GM10266 (cell line): ENCODE data around the gene DUSP10.

Experiments
- DNase-seq: peaks from one replicate; pipeline ENCODE4 v3.0.0; 2012; ENCODE audit errors: extremely low spot score
- TF ChIP-seq, protein P1 (sequence below): IDR thresholded peaks from 2 replicates; pipeline ENCODE4 v1.5.1; 2012; ENCODE audit warnings: mild to moderate bottlenecking, low read depth; ENCODE audit not compliant: control insufficient read depth, insufficient read depth; ENCODE audit errors: missing control alignments

The DUSP10 gene

DNA sequence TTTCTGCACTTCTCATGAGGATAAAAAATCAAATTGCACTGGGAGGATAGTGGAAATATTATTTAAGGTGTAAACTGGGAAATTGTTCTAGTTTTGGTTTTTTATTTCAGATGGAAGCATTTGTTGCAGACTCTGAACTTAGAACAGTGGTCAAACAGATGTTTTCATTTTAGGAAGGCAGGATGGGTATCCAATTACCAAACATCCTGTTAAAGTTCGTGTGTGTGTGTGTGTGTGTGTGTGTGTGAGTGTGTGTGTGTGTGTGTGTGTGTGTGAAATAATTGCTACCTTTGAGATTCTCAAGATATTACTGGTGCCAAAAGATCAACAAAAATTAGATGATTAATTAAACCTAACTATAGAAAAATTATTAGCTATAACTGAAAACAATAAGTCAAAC is 24.3 kb upstream of the DUSP10 start:
- TF ChIP-seq, protein P1, sequence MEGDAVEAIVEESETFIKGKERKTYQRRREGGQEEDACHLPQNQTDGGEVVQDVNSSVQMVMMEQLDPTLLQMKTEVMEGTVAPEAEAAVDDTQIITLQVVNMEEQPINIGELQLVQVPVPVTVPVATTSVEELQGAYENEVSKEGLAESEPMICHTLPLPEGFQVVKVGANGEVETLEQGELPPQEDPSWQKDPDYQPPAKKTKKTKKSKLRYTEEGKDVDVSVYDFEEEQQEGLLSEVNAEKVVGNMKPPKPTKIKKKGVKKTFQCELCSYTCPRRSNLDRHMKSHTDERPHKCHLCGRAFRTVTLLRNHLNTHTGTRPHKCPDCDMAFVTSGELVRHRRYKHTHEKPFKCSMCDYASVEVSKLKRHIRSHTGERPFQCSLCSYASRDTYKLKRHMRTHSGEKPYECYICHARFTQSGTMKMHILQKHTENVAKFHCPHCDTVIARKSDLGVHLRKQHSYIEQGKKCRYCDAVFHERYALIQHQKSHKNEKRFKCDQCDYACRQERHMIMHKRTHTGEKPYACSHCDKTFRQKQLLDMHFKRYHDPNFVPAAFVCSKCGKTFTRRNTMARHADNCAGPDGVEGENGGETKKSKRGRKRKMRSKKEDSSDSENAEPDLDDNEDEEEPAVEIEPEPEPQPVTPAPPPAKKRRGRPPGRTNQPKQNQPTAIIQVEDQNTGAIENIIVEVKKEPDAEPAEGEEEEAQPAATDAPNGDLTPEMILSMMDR = no peak
- no peak for DNase-seq

DNA sequence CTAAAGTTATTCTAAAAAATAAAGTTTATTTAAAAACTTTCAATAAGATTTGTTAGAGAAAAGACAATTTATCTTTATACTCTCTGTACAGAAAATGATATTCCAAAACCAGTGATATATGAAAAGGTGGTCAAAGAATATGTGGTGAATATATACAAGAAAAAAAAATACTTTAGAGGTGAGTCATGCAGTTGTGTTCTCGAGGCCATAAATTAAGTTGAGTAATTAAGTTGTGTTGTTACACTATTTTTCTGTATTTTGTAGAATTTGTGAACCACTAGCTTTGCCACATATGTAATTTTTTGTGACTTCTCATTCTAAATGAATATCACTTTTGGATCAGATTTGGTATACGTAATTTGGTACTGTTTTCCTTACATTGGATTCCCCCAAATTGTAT is 23.6 kb upstream of the DUSP10 start:
- TF ChIP-seq, protein P1 = no peak

DNA sequence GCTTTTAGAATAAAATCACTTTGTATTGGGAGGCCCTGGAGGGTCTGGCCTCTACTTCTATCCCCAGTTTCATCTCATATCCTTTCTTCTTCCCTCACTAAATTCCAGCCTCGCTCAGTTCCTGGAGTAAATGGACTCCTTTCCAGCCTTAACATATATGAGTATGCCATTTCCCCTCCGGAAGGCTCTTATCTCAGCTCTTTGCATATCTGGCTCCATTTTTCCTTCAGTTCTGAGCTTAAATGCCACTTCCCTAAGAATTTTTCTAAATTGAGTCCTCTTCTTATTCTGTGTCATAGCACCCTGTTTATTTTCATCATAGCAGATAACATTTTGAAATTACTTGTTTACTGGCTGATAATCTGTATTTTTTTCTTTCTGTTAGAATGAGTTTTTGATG is 20.2 kb upstream of the DUSP10 start:
- TF ChIP-seq, protein P1 = no peak
- no peak for DNase-seq

More for the DNA sequence above, 23.6 kb upstream of the DUSP10 start:
- DNase-seq = no peak

DNA sequence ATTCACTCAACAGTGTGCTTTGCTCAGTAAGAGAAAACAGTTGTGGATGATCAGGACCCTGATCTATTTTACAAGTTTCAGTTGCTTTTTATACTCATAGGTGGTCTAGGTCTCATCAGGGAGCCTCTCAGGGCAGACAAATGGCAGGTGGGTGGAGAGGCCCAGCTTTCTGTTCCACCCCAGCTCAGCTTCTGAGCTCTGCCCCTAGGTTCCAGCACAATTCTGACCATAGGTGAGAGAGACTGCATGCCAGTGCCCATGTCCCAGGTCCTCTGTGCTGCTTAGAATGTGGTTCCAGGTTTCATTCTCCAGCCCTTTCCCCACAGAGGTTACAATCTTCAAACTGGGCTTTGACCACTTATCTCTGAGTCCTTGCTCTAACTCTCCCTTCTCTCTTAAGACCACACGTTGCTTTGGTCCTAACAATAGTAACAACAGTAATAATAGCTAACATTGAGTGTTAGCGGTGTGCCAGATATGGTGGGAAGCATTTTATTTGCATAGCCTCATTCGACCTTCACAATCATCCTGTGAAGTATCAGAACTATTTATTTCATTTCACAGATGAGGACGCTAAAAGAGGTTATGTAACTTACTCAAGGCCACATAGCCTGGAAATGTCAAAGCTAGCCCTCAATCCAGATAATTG is 19.6 kb upstream of the DUSP10 start:
- TF ChIP-seq, protein P1 = no peak
- peak; percentile 42 for DNase-seq

DNA sequence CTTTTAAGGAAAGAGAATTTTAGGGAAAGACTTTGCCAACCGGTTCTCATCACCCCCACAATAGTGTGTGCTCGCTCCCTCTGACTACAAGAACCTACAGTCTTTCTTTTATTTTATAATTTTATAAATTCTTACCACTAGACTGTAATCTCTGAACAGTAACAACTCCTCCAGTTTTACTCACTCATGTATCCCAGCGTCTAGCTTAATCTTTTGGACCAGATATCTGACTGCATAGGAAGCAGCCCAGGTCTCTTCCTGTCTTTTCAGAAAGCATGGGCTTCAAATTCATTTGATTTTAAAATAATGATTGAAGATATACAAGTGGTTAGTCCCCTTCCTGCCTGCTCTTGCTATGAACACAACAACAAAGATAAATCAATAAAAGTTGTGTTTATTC is 19.0 kb upstream of the DUSP10 start:
- TF ChIP-seq, protein P1 = no peak
- DNase-seq = no peak

DNA sequence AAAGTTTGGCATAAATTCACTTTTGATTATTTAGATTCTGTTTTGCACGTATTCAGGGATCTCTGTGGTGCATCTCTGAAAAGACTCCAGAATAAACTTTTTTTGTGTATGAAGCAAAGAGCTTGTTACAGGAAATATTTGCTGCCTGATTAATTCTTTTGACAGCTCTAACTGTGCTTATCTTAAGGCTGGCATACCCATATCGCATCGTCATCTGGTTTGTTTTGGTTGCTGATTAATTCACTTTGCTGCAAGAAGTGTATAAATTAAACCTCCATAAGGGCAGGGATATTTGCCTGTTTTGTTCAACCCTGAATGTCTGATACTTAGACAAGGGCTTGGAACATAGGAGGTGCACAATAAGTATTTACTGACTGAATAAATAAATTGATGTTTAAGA is 17.5 kb upstream of the DUSP10 start:
- TF ChIP-seq, protein P1 = no peak
- DNase-seq = no peak

DNA sequence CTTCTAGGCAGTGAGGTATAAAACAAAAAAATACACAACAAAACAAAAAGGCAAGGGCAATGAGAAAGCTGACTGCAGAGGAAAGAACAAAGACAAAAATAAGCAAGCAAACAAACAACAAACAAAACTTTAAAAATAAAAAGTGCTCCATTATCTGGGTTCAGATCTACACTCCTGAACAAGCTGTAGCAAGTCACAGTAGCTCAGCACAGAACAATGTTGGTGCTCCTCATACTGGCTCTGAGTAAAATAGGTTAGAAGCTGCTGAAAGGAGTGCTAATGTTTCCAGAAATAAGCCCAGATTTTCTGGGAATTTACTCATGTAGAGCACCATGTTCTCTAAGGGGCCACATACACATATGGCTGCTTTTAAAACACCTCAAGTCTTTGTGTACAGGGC is 16.6 kb upstream of the DUSP10 start:
- no peak for DNase-seq
- TF ChIP-seq, protein P1 = no peak
